ENCODE data around the gene GPR55.

Gene GPR55

GRCh38 chr2:230899786-230900185 is 25.3 kb downstream of the GPR55 start:
- peak; percentile 62 for DNase-seq

GRCh38 chr2:230899287-230899686 is 25.8 kb downstream of the GPR55 start:
- peak; percentile 57 for DNase-seq

GRCh38 chr2:230898713-230899091 is 26.3 kb downstream of the GPR55 start:
- peak; percentile 53 for DNase-seq

DNA sequence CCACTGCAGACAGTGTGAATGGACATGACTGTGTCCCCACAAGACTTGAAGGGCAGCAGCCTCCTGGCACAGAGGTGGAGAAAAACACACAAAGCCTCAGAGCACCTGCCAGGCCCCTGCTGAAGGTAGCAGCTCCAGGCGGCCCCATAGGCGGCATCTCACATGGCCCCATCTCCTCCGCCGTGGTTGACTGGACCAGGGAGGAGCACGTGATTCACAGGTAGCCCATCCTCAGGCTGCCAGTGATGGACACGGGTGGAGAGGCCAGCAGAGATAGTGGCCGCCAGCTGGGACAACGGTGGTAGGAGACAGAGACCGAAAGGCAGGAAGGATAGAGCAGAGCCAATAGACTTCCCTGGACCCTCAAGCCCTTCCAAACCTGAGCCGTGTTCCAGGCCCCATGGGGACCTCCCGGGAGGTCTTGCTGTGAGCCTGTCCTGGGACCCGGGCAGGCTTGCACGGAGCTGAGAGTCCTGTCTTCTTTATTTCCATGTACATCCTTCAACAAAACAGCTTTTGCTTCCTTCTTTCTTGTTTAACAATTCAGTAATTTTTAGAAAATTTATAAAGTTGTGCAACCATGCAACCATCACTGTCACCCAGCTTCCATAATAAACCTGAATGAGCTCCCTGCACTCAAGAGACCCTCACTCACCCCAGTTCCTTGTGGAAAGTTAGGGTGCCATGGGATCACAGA is 26.9 kb downstream of the GPR55 start:
- DNase-seq = peak; percentile 52

GRCh38 chr2:230896346-230897115 is 28.5 kb downstream of the GPR55 start:
- DNase-seq = peak; percentile 49

- DNase-seq = peak; percentile 52
Measured at GRCh38 chr2:230895536-230896345, 29.3 kb downstream of the GPR55 start.

GRCh38 chr2:230893841-230894781 is 30.9 kb downstream of the GPR55 start:
- DNase-seq = peak; percentile 71

GRCh38 chr2:230893338-230893737 is 31.7 kb downstream of the GPR55 start:
- peak; percentile 57 for DNase-seq

- no peak for DNase-seq
Measured at GRCh38 chr2:230891509-230891908, 33.5 kb downstream of the GPR55 start.

DNA sequence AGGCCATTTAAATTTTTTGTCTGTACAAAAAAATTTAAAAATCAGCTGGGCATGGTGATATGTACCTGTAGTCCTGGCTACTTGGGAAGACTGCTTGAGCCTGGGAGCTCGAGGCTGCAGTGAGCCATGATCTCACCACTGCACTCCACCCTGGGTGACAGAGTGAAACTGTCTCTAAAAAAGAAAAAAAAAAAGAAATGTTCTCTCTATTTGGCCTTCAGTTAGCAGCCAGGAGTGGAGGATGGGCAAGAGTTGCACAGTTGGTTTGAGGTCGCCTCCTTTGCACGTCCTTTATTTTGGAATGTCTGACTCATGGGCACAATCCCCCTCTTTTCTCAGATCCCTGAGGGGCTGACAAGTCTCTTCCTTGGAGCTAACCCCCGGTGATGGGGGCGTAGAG is 34.0 kb downstream of the GPR55 start:
- DNase-seq = no peak

DNA sequence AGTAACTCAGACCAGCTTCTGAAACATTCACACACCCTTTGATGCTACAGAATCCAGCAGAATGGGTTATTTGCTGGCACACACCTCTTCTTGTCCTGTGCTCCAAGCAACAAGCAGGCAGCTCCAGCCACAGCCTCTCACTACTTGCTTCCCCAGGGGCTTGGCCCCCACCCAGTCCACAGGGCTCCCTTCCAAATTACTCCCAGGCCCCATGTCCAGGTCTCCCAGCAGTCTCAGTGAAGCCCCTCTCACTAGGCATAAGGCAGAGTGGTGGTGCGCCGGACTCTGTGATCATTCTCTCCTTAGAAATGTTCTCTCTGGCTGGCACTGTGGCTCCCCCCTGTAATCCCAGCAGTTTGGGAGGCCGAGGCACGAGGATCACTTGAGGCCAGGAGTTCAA is 34.4 kb downstream of the GPR55 start:
- no peak for DNase-seq

GRCh38 chr2:230889911-230890601 is 35.0 kb downstream of the GPR55 start:
- no peak for DNase-seq

DNA sequence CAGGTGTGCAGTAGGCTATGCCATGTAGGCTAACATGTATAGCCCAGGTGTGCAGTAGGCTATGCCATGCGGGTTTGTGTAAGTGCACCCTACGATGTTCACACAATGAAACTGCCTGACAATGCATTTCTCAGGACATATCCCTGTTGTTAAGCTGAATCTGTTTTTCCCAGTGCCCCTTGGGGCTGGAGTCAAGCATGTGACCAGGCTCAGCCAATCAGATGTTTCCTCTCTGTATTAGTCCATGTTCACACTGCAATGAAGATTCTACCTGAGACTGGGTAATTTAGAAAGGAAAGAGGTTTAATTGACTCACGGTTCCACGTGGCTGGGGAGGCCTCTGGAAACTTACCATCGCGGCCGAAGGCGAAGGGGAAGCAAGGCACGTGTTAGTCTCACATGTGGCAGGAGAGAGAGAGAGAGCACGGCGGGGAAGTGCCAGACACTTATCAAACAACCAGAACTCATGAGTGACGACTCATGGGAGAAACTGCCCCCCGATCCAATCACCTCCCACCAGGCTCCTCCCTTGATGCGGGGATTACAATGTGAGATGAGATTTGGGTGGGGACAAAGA is 36.1 kb downstream of the GPR55 start:
- no peak for DNase-seq

- DNase-seq = no peak
Measured at GRCh38 chr2:230887342-230887741, 37.7 kb downstream of the GPR55 start.

DNA sequence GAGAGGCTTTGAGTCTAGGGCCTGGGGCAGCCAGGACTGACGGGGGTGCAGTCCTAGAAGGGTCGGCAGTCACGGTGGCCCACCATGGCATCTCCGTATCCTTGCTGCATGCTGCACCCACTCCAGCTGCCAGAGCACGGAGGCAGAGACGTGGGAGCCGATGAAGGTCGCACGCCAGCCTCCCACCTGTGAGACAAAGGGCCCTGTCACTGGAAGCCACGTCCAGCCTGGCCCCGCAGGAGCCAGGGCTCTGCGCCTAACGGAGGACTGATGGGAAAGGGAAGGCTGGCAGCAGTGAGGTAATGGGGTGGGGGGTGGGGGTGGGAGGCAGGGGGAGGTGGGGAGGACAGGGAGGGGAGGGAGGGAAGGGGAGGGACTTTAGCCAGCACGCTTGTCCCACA is 38.4 kb downstream of the GPR55 start:
- DNase-seq = no peak

GRCh38 chr2:230886206-230886605 is 38.8 kb downstream of the GPR55 start:
- DNase-seq = no peak

DNA sequence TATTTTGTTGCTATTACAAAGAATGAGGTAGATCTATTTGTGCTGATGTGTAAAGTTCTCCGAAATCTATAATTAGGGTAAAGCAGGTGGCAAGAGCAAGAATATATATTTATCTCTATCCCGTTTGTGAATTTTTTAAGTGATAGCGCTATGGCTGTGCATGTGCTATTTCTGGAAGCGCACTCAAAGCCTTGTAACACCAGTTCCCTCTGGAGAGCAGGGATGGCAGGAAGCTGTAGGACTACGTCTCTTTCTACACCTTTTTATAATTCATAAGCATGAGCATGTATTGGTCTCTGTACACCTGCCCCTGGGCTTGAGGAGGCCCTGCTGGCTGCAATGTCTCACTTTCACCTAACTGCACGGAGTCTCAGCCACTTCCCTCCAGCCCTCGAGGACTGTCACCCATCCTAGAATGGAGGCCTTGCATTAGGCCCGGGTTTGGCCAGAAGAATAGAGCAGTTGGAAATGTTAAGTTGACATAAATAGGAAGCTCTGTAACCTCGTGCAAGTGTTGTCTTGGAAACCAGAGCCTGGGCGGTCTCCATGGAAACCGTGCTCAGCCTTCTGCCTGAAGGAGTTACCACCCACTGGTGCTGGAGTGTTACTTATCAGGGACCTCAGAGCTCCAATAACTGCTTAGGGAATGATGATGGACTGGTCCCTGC is 39.4 kb downstream of the GPR55 start:
- no peak for DNase-seq

- peak; percentile 49 for DNase-seq
Measured at GRCh38 chr2:230881840-230882239, 43.2 kb downstream of the GPR55 start.

- no peak for DNase-seq
Measured at GRCh38 chr2:230879891-230880290, 45.2 kb downstream of the GPR55 start.

GRCh38 chr2:230879271-230879882 is 45.7 kb downstream of the GPR55 start:
- DNase-seq = peak; percentile 50

All from activated CD8-positive, alpha-beta memory T cell treated with anti-CD3 and anti-CD28 coated beads for 24 hours (primary cell).